ENCODE measurements around the gene BAZ1A. TPM values are rescaled to one million over a fixed set of nuclear protein-coding genes. Genes with fewer than 3 reads are reported as not detected.
A peak's percentile ranks its signal among the peaks of the same experiment; 100 is the strongest.

The BAZ1A gene
- total and polyA plus RNA-seq, 12 donors, result 3.8 to 14.5 (median 5.2) TPM

GRCh38 chr14:34713122-34713680 is 162.0 kb downstream of the BAZ1A start:
- ATAC-seq (no peak), DNase-seq (no peak)
- intact Hi-C loops (cut with DNase I), result loop anchor here in 2 of 10 donors (5.0 to 10.0 kb wide), 2 partner anchors 81 to 778 kb away; partner anchors contain the start of gene SNX6 (in 1 of the 2)
- no peak for TF ChIP-seq CTCF (IDR thresholded peaks at IDR 0.05)
- Histone ChIP-seq H3K4me1 (peaks cover 0 to 56% (median 38%) of the 10 kb centered on the region in 9 donors), H3K27ac (peak overlapping the region in 9 of 10 donors; percentile 94 to 100 (median 98)), H3K27me3 (no peaks in the 10 kb centered on the region), H3K36me3 (peaks cover 0 to 27% (median 4%) of the 10 kb centered on the region in 9 donors), H3K9me3 (no peaks in the 10 kb centered on the region), H3K4me3 (peak overlapping the region in 9 of 10 donors; percentile 78 to 94 (median 88))
- 27 to 39% methylated on average over 6 of the region's 6 CpGs for WGBS, 2 donors

- Histone ChIP-seq H3K9me3 (no peaks in the 10 kb centered on the region), H3K4me3 (peak overlapping the region in 8 of 10 donors; percentile 21 to 94 (median 82)), H3K27me3 (no peaks in the 10 kb centered on the region), H3K4me1 (peaks cover 0 to 56% (median 38%) of the 10 kb centered on the region in 9 donors), H3K36me3 (peaks cover 0 to 27% (median 4%) of the 10 kb centered on the region in 9 donors), H3K27ac (peak overlapping the region in 8 of 10 donors; percentile 43 to 100 (median 98))
- WGBS, 2 donors, result 31 to 52% methylated on average over 4 of the region's 4 CpGs
- DNase-seq (no peak), ATAC-seq (no peak)
- intact Hi-C loops (cut with DNase I), result loop anchor here in 2 of 10 donors (5.0 to 10.0 kb wide), 2 partner anchors 80 to 777 kb away; partner anchors contain the start of gene SNX6 (in 1 of the 2)
- TF ChIP-seq CTCF (IDR thresholded peaks at IDR 0.05), result no peak
Observed at GRCh38 chr14:34711796-34712712, 163.1 kb downstream of the BAZ1A start.

- Histone ChIP-seq H3K27me3 (no peaks in the 10 kb centered on the region), H3K9me3 (no peaks in the 10 kb centered on the region), H3K4me3 (peak overlapping the region in 9 of 10 donors; percentile 0 to 94 (median 82)), H3K4me1 (peaks cover 0 to 56% (median 38%) of the 10 kb centered on the region in 9 donors), H3K27ac (peak overlapping the region; percentile 5 to 100 (median 98)), H3K36me3 (peaks cover 0 to 27% (median 4%) of the 10 kb centered on the region in 9 donors)
- 31 to 44% methylated on average over 3 of the region's 3 CpGs for WGBS, 2 donors
- TF ChIP-seq CTCF (IDR thresholded peaks at IDR 0.05), result no peak
- intact Hi-C loops (cut with DNase I), result loop anchor here in 2 of 10 donors (5.0 to 10.0 kb wide), 2 partner anchors 79 to 776 kb away; partner anchors contain the start of gene SNX6 (in 1 of the 2)
- ATAC-seq (peak in 5 of 8 donors; percentile 24 to 68 (median 56)), DNase-seq (peak in 1 of 2 donors; percentile 33)
Observed at GRCh38 chr14:34711169-34711568, 164.0 kb downstream of the BAZ1A start.

- no peak for DNase-seq
- 26 to 39% methylated on average over 2 of the region's 2 CpGs for WGBS, 2 donors
- H3K9me3 ChIP-seq, result no peaks in the 10 kb centered on the region
- H3K4me1 ChIP-seq, result peaks cover 0 to 56% (median 38%) of the 10 kb centered on the region in 9 donors
- TF ChIP-seq CTCF (IDR thresholded peaks at IDR 0.05), result no peak
- H3K27me3 ChIP-seq, result no peaks in the 10 kb centered on the region
- H3K36me3 ChIP-seq, result peaks cover 0 to 27% (median 4%) of the 10 kb centered on the region in 9 donors
- intact Hi-C loops (cut with DNase I), result loop anchor here in 2 of 10 donors (5.0 to 10.0 kb wide), 2 partner anchors 78 to 776 kb away; partner anchors contain the start of gene SNX6 (in 1 of the 2)
- H3K4me3 ChIP-seq, result peak overlapping the region in 9 of 10 donors; percentile 0 to 94 (median 82)
- no peak for ATAC-seq
- peak overlapping the region; percentile 5 to 100 (median 98) for H3K27ac ChIP-seq
Observed at GRCh38 chr14:34710744-34711143, 164.4 kb downstream of the BAZ1A start.
